SK-N-SH (cell line): ENCODE results near the gene PLEKHF1.

ENCODE experiments used
- EZH2phosphoT487 ChIP-seq: fragments of 200-600 bp; sonication (generic); IDR thresholded peaks from 2 replicates; pipeline ENCODE4 v1.6.1; 2017; ENCODE audit warnings: low read depth, mixed run types, mild to moderate bottlenecking, antibody characterized with exemption, moderate library complexity, borderline replicate concordance
- JUND ChIP-seq: IDR thresholded peaks from 2 replicates; pipeline ENCODE4 v1.4.0; 2012
- POLR2AphosphoS5 ChIP-seq: IDR thresholded peaks from 2 replicates; pipeline ENCODE4 v1.6.1; 2012; ENCODE audit warnings: low read depth, low read length
- RCOR1 ChIP-seq: fragments of 150-350 bp; IDR thresholded peaks from 2 replicates; pipeline ENCODE4 v1.6.1; 2017; ENCODE audit warnings: antibody characterized with exemption, low read length
- SMC3 ChIP-seq: IDR thresholded peaks from 2 replicates; pipeline ENCODE4 v1.6.1; 2012; ENCODE audit warnings: low read depth, low read length, improper control_type of control experiment
- TCF12 ChIP-seq: IDR thresholded peaks from 2 replicates; pipeline ENCODE4 v1.4.0; 2012
- YY1 ChIP-seq: IDR thresholded peaks from 2 replicates; pipeline ENCODE4 v1.4.0; 2012; ENCODE audit warnings: low read depth, mild to moderate bottlenecking
- TF ChIP-seq, protein P1 (sequence below): fragments of 200-600 bp; sonication (generic); IDR thresholded peaks from 2 replicates; pipeline ENCODE4 v1.6.1; 2017; ENCODE audit warnings: antibody characterized with exemption, mild to moderate bottlenecking, moderate library complexity
- TF ChIP-seq, protein P2 (sequence below): IDR thresholded peaks from 2 replicates; pipeline ENCODE4 v1.4.0; 2012; ENCODE audit warnings: low read depth, borderline replicate concordance
- TF ChIP-seq, protein P3 (sequence below): IDR thresholded peaks from 2 replicates; pipeline ENCODE4 v1.4.0; 2012; ENCODE audit warnings: low read depth

DNA sequence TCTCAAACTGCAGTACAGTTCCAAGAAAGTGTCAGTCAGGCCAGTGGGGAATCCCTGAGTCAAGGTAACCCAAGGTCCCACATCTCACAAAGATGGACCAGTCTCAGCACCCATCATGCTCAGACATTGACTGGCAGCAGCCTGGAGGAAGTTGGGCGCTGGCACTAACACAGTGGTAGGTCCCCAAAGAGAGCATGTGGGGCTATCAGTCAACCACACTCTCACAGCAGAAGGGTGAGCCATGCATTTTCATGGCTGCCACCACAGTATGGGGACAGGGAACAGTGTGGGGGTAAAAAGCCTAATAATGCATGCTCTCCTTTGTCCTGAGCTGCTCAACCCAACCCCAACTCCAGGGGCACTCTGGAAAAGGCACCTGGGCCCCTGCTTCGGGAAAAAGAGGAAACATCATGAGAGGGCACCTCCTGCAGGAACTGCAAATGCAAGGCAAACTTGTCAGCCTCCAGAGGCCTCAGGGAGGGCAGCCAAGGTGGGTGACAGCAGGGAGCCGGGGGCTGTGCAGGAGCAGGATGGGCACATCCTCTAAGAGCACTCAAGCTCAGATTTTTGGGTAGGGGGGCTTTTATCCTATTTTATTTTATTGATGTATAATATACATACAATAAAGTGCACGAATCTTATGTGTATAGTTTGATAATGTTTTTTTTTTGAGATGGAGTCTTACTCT is 9.5 kb upstream of the PLEKHF1 start:
- TF ChIP-seq, protein P1, sequence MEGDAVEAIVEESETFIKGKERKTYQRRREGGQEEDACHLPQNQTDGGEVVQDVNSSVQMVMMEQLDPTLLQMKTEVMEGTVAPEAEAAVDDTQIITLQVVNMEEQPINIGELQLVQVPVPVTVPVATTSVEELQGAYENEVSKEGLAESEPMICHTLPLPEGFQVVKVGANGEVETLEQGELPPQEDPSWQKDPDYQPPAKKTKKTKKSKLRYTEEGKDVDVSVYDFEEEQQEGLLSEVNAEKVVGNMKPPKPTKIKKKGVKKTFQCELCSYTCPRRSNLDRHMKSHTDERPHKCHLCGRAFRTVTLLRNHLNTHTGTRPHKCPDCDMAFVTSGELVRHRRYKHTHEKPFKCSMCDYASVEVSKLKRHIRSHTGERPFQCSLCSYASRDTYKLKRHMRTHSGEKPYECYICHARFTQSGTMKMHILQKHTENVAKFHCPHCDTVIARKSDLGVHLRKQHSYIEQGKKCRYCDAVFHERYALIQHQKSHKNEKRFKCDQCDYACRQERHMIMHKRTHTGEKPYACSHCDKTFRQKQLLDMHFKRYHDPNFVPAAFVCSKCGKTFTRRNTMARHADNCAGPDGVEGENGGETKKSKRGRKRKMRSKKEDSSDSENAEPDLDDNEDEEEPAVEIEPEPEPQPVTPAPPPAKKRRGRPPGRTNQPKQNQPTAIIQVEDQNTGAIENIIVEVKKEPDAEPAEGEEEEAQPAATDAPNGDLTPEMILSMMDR, result no peak
- TF ChIP-seq SMC3 (no peak), JUND (no peak), RCOR1 (no peak), TCF12 (no peak), POLR2AphosphoS5 (no peak), EZH2phosphoT487 (no peak), YY1 (no peak)
- TF ChIP-seq, protein P2, sequence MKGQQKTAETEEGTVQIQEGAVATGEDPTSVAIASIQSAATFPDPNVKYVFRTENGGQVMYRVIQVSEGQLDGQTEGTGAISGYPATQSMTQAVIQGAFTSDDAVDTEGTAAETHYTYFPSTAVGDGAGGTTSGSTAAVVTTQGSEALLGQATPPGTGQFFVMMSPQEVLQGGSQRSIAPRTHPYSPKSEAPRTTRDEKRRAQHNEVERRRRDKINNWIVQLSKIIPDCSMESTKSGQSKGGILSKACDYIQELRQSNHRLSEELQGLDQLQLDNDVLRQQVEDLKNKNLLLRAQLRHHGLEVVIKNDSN, result no peak
- TF ChIP-seq, protein P3, sequence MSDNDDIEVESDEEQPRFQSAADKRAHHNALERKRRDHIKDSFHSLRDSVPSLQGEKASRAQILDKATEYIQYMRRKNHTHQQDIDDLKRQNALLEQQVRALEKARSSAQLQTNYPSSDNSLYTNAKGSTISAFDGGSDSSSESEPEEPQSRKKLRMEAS, result no peak
